ENCODE data around the gene DCUN1D1. TPM values are rescaled to one million over a fixed set of nuclear protein-coding genes. Genes with fewer than 3 reads are reported as not detected.

The DCUN1D1 gene
- total RNA-seq, 2 experiments from 2014 or later = 52.7 to 53.8 TPM

- Mint-ChIP-seq H3K27me3 (no peaks in the 10 kb centered on the region), H3K9me3 (peaks cover 10% of the 10 kb centered on the region), H3K27ac (peak overlapping the region; percentile 10), H3K4me1 (peaks cover 3% of the 10 kb centered on the region), H3K36me3 (peaks cover 36% of the 10 kb centered on the region), H3K4me3 (no peak overlapping the region)
- DNase-seq = no peak
Observed at GRCh38 chr3:182925944-182926337, 54.4 kb downstream of the DCUN1D1 start.

GRCh38 chr3:182925330-182925943 lies 54.9 kb downstream of the DCUN1D1 start:
- Mint-ChIP-seq H3K36me3 (peaks cover 36% of the 10 kb centered on the region), H3K4me1 (peaks cover 3% of the 10 kb centered on the region), H3K4me3 (no peak overlapping the region), H3K27ac (no peak overlapping the region), H3K9me3 (peaks cover 10% of the 10 kb centered on the region), H3K27me3 (no peaks in the 10 kb centered on the region)
- DNase-seq = no peak

- H3K36me3 Mint-ChIP-seq = peaks cover 28% of the 10 kb centered on the region
- no peaks in the 10 kb centered on the region for H3K4me1 Mint-ChIP-seq
- DNase-seq = no peak
- peaks cover 7% of the 10 kb centered on the region for H3K9me3 Mint-ChIP-seq
- H3K27me3 Mint-ChIP-seq = no peaks in the 10 kb centered on the region
- H3K27ac Mint-ChIP-seq = no peak overlapping the region
- H3K4me3 Mint-ChIP-seq = no peak overlapping the region
Observed at GRCh38 chr3:182921665-182922355, 58.5 kb downstream of the DCUN1D1 start.

- Mint-ChIP-seq H3K36me3 (peaks cover 17% of the 10 kb centered on the region), H3K4me1 (peaks cover 2% of the 10 kb centered on the region), H3K4me3 (no peak overlapping the region), H3K27ac (no peak overlapping the region), H3K27me3 (no peaks in the 10 kb centered on the region), H3K9me3 (no peaks in the 10 kb centered on the region)
- no peak for DNase-seq
Observed at GRCh38 chr3:182920515-182921084, 59.7 kb downstream of the DCUN1D1 start.

- no peaks in the 10 kb centered on the region for H3K9me3 Mint-ChIP-seq
- H3K36me3 Mint-ChIP-seq = peaks cover 18% of the 10 kb centered on the region
- no peak overlapping the region for H3K4me3 Mint-ChIP-seq
- no peak for DNase-seq
- H3K4me1 Mint-ChIP-seq = peaks cover 7% of the 10 kb centered on the region
- H3K27ac Mint-ChIP-seq = no peak overlapping the region
- no peaks in the 10 kb centered on the region for H3K27me3 Mint-ChIP-seq
Observed at GRCh38 chr3:182919866-182920357, 60.4 kb downstream of the DCUN1D1 start.

- no peaks in the 10 kb centered on the region for H3K9me3 Mint-ChIP-seq
- peaks cover 18% of the 10 kb centered on the region for H3K36me3 Mint-ChIP-seq
- no peak overlapping the region for H3K4me3 Mint-ChIP-seq
- no peak overlapping the region for H3K27ac Mint-ChIP-seq
- peaks cover 30% of the 10 kb centered on the region for H3K4me1 Mint-ChIP-seq
- H3K27me3 Mint-ChIP-seq = no peaks in the 10 kb centered on the region
- DNase-seq = no peak
Observed at GRCh38 chr3:182917134-182917533, 63.2 kb downstream of the DCUN1D1 start.

GRCh38 chr3:182914341-182914740 lies 66.0 kb downstream of the DCUN1D1 start:
- H3K27ac Mint-ChIP-seq = peak overlapping the region; percentile 87
- DNase-seq = no peak
- H3K27me3 Mint-ChIP-seq = no peaks in the 10 kb centered on the region
- H3K4me1 Mint-ChIP-seq = peaks cover 51% of the 10 kb centered on the region
- H3K9me3 Mint-ChIP-seq = no peaks in the 10 kb centered on the region
- peak overlapping the region; percentile 59 for H3K4me3 Mint-ChIP-seq
- peaks cover 21% of the 10 kb centered on the region for H3K36me3 Mint-ChIP-seq

- H3K27me3 Mint-ChIP-seq = no peaks in the 10 kb centered on the region
- DNase-seq = no peak
- H3K27ac Mint-ChIP-seq = peak overlapping the region; percentile 87
- no peaks in the 10 kb centered on the region for H3K9me3 Mint-ChIP-seq
- peaks cover 21% of the 10 kb centered on the region for H3K36me3 Mint-ChIP-seq
- peak overlapping the region; percentile 50 for H3K4me3 Mint-ChIP-seq
- H3K4me1 Mint-ChIP-seq = peaks cover 52% of the 10 kb centered on the region
Observed at GRCh38 chr3:182913889-182914288, 66.4 kb downstream of the DCUN1D1 start.

GRCh38 chr3:182912474-182912873 lies 67.9 kb downstream of the DCUN1D1 start:
- H3K4me1 Mint-ChIP-seq = peaks cover 52% of the 10 kb centered on the region
- H3K27me3 Mint-ChIP-seq = no peaks in the 10 kb centered on the region
- DNase-seq = no peak
- no peaks in the 10 kb centered on the region for H3K9me3 Mint-ChIP-seq
- peak overlapping the region; percentile 66 for H3K27ac Mint-ChIP-seq
- H3K4me3 Mint-ChIP-seq = no peak overlapping the region
- H3K36me3 Mint-ChIP-seq = peaks cover 21% of the 10 kb centered on the region

- H3K4me1 Mint-ChIP-seq = peaks cover 52% of the 10 kb centered on the region
Observed at GRCh38 chr3:182911782-182912111, 68.6 kb downstream of the DCUN1D1 start.

GRCh38 chr3:182910936-182911781 lies 69.2 kb downstream of the DCUN1D1 start:
- H3K4me1 Mint-ChIP-seq = peaks cover 52% of the 10 kb centered on the region
- no peaks in the 10 kb centered on the region for H3K27me3 Mint-ChIP-seq
- no peak for DNase-seq
- no peak overlapping the region for H3K4me3 Mint-ChIP-seq
- H3K27ac Mint-ChIP-seq = peak overlapping the region; percentile 70
- peaks cover 21% of the 10 kb centered on the region for H3K36me3 Mint-ChIP-seq
- no peaks in the 10 kb centered on the region for H3K9me3 Mint-ChIP-seq

More at GRCh38 chr3:182911782-182912111, 68.6 kb downstream of the DCUN1D1 start:
- no peak overlapping the region for H3K4me3 Mint-ChIP-seq
- no peaks in the 10 kb centered on the region for H3K27me3 Mint-ChIP-seq
- H3K36me3 Mint-ChIP-seq = peaks cover 21% of the 10 kb centered on the region
- no peaks in the 10 kb centered on the region for H3K9me3 Mint-ChIP-seq
- peak overlapping the region; percentile 70 for H3K27ac Mint-ChIP-seq
- no peak for DNase-seq

- Mint-ChIP-seq H3K4me1 (peaks cover 40% of the 10 kb centered on the region), H3K27ac (peak overlapping the region; percentile 66), H3K9me3 (no peaks in the 10 kb centered on the region), H3K4me3 (no peak overlapping the region), H3K36me3 (peaks cover 15% of the 10 kb centered on the region), H3K27me3 (no peaks in the 10 kb centered on the region)
- DNase-seq = no peak
Observed at GRCh38 chr3:182909318-182910040, 70.9 kb downstream of the DCUN1D1 start.

GRCh38 chr3:182908471-182908870 lies 71.9 kb downstream of the DCUN1D1 start:
- H3K9me3 Mint-ChIP-seq = no peaks in the 10 kb centered on the region
- no peak for DNase-seq
- no peaks in the 10 kb centered on the region for H3K27me3 Mint-ChIP-seq
- peaks cover 33% of the 10 kb centered on the region for H3K4me1 Mint-ChIP-seq
- H3K4me3 Mint-ChIP-seq = no peak overlapping the region
- H3K36me3 Mint-ChIP-seq = peaks cover 15% of the 10 kb centered on the region
- no peak overlapping the region for H3K27ac Mint-ChIP-seq

GRCh38 chr3:182906036-182906435 lies 74.3 kb downstream of the DCUN1D1 start:
- no peaks in the 10 kb centered on the region for H3K9me3 Mint-ChIP-seq
- H3K36me3 Mint-ChIP-seq = peaks cover 8% of the 10 kb centered on the region
- DNase-seq = no peak
- no peak overlapping the region for H3K4me3 Mint-ChIP-seq
- no peak overlapping the region for H3K27ac Mint-ChIP-seq
- H3K4me1 Mint-ChIP-seq = peaks cover 10% of the 10 kb centered on the region
- no peaks in the 10 kb centered on the region for H3K27me3 Mint-ChIP-seq

Measured in activated naive CD8-positive, alpha-beta T cell treated with anti-CD3 and anti-CD28 coated beads for 36 hours (primary cell).